Head of caudate nucleus (tissue), 42 donors: Measurements from ENCODE around the gene RHBG.

Experiments
- DNase-seq, 42 donors: peaks; one replicate each; pipeline versions ENCODE4 v3.0.0 to v3.0.0-alpha.2; 2020 to 2021; ENCODE audit warnings: mixed read lengths in 7 of 42
- intact Hi-C: fragments of 100-400 bp; cut with DNase I; formaldehyde crosslinking; loops from one replicate; pipeline ENCODE4 v1.15.0; 2022

The RHBG gene

DNA sequence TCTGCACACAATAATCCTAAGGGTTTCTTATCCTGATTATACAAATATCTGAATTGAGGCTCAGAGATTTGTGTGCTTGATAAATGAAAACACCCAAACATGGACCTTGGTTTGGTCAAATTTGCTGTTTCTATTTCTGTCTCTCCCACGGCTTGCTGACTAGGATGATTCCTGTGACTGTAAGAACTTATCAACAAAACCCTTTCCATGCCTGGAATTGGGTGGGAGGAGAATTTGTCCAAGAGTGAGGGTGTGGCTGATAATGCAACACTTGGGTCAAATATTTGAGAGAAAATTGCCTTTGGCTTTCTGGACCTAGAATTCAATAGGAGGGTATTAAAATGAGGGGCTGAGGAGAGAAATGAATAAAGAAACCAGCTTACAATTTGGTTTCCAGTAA is 48.0 kb downstream of the RHBG start:
- no peak for DNase-seq
- intact Hi-C loops = no loop called here

DNA sequence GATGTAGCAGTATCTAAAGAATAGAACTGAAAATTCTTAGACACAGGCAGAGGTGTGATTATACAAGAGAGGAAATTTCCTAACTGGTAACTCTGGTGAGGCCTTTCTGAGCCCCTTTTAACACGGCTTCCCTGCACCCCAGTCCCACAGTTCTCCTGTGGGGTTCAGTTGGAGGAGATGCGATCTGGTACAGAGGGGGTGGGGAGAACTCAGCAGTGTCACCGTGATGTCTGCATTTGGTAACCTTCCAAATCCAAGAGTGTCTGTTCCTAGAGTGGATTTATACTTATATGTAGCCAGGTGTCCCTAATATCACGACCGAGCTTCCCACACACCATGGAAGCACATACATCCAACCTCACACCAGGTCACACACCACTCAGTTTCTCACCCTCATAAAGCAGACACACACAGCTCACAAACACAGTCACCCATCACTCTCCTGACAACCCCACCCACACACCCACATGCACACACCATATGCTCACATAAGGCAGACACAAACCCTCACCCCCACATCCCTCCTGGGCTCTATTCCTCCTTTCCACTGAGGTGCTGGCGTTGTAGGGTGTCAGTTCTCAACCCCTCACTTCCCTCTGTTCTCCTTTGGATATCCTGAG is 48.5 kb downstream of the RHBG start:
- intact Hi-C loops = no loop called here
- DNase-seq = peak in 31 of 42 donors; percentile 51 to 89 (median 73)

- peak in 2 of 42 donors; percentile 23 to 55 for DNase-seq
- intact Hi-C loops = no loop called here
Observed at GRCh38 chr1:156418416-156419070, 49.5 kb downstream of the RHBG start.

GRCh38 chr1:156419854-156420204 is 50.8 kb downstream of the RHBG start:
- intact Hi-C loops = no loop called here
- DNase-seq = peak in 3 of 42 donors; percentile 45 to 68 (median 60)

DNA sequence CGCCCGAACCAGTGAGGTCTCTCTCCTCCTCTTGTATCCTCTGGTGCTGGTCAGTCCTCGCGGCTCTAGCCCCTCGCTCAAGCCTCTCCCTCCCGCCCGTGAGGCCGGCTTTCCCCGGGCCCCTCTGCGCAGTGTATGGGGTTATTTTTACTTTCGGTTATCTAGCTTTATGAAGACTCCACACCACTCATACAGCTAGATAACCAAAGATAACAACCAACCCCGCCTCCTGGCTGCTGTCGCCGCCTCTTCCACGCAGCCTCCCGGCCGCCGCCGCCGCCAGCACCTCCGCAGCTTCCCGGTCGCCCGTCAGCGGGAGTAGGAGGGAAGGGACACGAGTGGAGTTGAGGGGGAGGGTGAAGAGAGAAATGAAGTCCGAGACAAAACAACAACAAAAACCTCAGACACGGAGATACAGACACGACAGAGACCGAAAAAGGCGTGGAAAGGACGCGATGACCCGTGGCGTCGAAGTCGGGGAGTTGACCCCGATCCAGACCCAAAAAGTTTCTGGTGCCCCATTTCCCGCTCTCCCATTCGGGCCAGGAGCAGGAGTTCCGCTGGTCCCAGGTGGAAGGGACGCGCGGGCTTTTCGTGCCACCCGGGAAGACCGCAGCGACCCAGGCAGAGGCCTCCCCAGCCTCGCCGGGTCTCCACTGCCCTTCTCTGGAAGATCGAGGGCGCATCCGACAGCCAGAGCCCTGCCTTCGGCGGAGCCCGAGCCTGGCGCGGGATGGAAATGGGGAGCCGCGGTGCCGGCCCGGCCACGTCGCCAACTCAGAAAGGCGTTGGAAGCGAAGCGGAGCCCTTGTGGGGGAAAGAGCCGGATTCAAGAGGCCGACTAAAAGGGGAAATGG is 51.4 kb downstream of the RHBG start:
- peak in 3 of 42 donors; percentile 24 to 62 (median 61) for DNase-seq
- intact Hi-C loops = no loop called here

DNA sequence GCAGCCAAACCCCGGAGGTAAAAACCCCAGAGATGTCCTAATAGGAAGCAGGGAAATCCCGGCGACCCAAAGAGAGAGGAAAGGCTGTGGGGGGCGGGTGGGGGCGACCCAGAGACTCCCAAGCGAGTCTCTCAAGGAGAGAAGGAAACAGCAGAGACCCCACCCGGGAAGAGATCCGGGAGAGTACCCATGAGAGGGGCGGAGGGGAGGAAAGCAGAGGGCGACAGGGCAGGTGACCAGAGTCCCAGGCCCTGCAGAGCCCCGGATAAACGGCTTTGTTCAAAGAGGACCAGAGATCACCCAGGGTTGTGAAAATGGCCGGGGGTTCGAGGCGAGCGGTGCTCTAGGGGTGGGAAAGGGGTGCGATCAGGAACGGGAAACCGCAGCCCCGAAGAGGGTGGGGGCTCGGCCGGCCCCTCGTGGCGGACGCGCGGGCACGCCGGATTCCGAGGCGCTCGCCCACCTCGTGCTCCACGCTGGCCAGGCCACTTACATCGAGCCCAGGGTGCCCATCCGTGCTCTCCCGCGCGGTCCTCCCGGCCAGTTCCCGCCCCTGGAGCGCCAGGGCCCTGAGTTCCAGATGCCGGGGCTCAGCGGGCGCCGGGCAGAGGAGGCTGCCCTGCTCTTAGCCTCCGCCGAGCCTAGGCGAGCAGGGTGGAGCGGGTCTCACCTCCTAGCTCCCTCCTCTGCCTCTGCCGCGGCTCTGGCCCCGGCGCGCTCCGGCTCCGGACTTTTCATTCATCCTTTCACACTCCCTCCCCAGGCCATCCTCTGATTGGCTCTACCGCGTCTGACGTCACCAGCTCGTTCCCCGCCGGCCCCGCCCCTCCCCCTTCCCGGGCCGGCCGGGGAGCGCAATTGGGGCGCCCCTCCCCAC is 52.3 kb downstream of the RHBG start:
- intact Hi-C loops = no loop called here
- peak; percentile 82 to 97 (median 93) for DNase-seq

DNA sequence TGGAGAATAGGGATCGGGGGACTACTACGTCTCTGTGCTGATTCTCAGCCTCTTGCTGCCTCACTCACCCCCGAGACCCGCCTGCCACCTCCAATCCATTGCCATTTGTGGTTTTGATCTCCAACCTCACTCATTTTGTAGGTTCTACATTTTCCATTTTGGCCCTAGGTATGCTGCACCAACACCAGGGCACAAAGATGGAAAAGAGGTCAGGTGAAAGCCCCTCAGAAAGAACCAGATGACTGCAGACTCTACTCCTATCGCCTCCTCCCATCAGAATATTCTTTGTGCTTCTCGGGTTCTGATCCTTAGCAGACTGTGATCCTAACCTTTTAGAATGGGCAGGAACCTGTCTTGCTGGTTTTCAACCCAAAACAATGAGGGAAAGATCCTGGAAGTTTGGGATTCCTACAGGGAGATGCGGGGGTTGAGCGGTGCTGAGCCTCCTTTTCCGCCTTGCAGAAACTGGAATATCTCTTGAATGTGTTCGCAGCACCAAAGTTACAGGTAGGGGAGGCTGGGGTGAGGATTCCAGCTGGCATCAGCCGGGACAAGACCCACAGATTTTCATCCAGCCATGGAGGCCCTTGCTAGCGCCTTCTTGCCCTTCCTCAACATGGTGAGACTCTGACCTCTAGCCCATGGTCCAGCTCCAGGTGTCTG is 53.1 kb downstream of the RHBG start:
- DNase-seq = peak in 1 of 42 donors; percentile 5
- intact Hi-C loops = no loop called here

GRCh38 chr1:156422602-156423091 is 53.6 kb downstream of the RHBG start:
- DNase-seq = peak in 1 of 42 donors; percentile 28

GRCh38 chr1:156423422-156424352 is 54.7 kb downstream of the RHBG start:
- intact Hi-C loops = no loop called here
- no peak for DNase-seq

More at GRCh38 chr1:156422602-156423091, 53.6 kb downstream of the RHBG start:
- intact Hi-C loops = no loop called here

GRCh38 chr1:156424806-156425432 is 55.9 kb downstream of the RHBG start:
- DNase-seq = no peak
- intact Hi-C loops = no loop called here

DNA sequence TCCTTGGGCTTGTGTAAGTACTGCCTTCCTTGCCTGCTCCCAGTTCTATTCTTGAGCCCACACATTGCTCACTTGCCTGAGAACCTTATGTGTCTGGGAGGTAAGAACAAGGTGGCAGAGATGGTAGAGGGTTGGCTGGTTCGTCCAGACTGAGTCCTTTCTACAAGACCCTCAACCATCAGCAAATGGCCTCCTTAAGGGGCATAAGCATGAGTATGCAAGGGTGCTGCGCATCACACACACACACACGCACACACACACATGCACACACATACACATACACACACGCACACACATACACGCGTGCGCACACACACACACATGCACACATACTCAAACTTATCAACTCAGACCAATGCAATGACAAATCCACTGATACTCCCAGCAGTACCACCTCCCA is 56.9 kb downstream of the RHBG start:
- DNase-seq = peak in 1 of 42 donors; percentile 3
- intact Hi-C loops = no loop called here

DNA sequence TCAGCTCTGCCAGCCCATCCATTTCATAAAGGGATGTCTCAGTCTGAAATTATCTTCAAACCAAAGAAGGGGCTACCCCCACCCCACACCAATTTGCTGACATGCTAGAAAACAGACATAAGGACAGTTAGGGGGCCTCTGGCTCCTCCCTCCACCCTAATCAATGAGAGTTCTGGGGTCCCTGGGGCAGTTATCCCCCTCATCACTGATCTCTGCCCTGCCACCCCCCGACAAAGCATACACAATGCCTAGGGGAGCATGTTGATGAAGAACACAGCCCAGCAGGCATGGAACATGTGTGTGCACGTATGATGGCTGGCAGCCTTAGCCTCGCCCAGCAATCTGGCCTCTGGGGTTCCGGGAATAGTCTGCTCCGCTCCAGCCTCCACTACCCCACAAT is 58.9 kb downstream of the RHBG start:
- DNase-seq = peak in 1 of 42 donors; percentile 31
- intact Hi-C loops = no loop called here

DNA sequence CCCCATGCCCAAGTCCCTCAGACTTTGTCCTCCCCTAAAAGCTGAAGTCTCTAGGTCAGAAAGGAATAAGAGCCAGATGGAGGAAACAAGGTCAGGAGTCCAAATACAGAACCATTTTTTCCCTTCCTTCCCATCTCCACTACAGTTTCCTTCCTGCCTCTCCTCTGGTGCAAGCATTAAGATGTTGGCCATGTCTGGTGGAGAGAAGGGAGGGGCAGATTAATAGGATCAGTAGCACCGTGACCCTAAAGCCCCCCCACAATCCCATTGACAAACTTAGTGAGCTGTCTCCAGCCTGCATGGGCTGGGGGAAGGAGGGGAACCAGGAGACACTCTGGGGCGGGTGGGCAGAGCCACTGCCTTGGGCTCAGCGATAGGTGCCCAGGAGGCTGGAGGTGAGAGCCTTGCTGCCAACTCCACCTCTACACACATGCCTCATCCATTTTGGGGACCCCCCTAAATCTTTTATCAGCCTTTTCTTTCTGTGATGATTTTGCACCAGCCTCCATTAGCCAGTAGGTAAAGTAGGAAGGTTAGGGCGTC is 59.8 kb downstream of the RHBG start:
- DNase-seq = peak in 1 of 42 donors; percentile 3
- intact Hi-C loops = no loop called here

GRCh38 chr1:156429313-156430060 is 60.5 kb downstream of the RHBG start:
- peak in 9 of 42 donors; percentile 51 to 75 (median 66) for DNase-seq
- intact Hi-C loops = no loop called here

DNA sequence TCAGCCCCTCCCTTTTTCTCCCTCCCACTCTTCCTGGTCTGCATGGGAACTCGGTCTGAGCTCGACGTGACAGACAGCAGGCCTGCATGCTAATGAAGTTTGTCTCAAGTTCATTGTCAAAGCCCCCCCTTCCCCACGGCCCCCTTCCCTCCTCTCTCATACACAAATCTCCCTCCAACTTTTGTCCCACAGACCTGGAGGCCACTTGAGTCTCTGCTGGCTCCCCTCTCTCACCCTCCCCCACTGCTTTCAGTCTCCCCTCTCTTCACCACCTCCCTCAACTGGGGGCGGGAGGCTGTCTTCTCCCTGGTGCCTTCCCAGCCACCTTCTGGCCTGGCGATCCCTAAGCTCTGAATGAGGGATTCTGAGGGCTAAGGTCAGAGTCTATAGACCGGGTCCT is 61.3 kb downstream of the RHBG start:
- intact Hi-C loops = no loop called here
- peak in 7 of 42 donors; percentile 34 to 62 (median 56) for DNase-seq

GRCh38 chr1:156430866-156431265 is 61.9 kb downstream of the RHBG start:
- intact Hi-C loops = no loop called here
- peak in 1 of 42 donors; percentile 54 for DNase-seq
